Stimulated activated CD4-positive, alpha-beta T cell treated with anti-CD3 and anti-CD28 coated beads, Interleukin-12 subunit alpha, Interleukin-12 subunit beta, amount 100 ng/mL, for 4 hours (primary cell): ENCODE results near the gene UROC1.

Source experiments
- DNase-seq: peaks from one replicate; pipeline ENCODE4 v3.0.0-alpha.2; 2020

The UROC1 gene

DNA sequence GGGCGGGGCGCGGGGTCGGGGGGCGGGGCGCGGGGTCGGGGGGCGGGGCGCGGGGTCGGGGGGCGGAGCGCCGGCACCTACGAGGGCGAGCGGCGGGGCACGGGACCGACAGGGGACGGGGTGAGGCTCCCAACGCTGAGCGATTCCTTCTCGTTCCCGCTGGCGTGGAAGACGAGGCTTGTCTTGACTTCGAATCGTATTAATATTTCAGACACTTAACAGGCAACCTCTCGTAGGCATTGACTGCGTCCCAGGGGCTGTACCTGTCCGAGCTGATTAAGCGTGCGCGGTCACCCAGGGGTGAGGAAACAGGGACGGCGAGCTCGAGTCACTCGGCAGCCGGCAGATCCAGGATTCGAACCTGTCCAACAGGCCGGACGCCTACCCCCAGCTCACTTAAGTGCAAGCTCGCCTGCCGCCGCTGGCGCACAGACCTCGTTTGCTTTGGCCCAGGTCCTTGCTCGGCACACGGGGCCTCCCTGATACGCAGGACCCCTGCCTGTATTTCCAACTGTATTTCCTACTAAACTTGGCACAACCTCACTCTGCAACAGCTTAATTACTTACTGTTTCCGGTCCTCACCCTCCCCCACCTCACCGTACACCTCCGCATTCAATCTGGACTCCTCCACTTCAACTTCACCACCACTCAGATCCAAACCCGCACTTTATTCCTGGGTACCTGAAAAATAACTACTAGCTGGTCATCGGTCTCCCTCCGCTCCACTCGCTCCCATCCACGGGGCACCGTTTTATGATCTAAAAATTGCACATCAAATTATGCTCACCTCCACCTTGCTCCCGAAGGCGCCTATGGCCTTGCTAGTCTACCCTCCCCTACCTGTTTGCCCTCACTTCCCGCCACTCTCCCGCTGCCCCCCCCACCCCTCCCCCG lies 41.2 kb downstream of the UROC1 start:
- no peak for DNase-seq

DNA sequence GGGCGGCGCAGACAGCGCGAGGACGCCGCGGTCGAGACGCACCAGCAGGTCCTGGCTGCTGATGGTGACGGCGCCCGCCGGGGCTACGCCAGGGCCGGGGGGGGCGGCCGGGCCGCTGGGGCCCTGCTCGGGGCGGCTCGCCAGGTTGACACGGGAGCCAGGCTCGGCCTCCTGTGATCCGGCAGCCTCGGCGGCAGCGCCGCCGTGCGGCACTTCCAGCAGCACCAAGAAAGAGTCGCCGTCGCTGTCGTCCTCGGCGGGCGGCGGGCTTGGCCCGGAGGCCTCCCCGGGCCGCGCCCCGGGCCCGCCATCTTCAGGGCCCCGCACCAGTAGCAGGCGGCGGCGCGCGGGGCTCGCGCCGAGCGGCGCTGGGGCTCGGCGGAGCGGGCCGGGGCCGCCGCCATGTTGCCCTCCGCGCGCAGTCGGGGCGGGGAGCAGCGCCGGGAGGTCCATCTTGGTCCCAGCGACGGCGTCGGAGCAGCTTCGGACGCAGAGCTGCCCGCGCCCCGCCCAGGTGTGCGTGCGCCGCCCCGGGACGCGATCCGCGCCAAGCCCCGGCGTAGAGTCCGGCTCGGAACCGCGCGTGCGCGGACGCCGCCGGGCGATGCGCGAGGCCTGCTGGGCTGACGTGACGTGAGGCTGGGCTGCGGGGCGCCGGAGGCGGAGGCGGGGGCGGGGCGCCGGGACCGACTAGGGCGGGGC lies 42.0 kb downstream of the UROC1 start, which contains the start of gene ZXDC:
ZXDC (minus strand) TSS at position 479 of the 702 bp plus-strand sequence; CDS start at position 453, 26 bp downstream.
- peak; percentile 92 for DNase-seq

DNA sequence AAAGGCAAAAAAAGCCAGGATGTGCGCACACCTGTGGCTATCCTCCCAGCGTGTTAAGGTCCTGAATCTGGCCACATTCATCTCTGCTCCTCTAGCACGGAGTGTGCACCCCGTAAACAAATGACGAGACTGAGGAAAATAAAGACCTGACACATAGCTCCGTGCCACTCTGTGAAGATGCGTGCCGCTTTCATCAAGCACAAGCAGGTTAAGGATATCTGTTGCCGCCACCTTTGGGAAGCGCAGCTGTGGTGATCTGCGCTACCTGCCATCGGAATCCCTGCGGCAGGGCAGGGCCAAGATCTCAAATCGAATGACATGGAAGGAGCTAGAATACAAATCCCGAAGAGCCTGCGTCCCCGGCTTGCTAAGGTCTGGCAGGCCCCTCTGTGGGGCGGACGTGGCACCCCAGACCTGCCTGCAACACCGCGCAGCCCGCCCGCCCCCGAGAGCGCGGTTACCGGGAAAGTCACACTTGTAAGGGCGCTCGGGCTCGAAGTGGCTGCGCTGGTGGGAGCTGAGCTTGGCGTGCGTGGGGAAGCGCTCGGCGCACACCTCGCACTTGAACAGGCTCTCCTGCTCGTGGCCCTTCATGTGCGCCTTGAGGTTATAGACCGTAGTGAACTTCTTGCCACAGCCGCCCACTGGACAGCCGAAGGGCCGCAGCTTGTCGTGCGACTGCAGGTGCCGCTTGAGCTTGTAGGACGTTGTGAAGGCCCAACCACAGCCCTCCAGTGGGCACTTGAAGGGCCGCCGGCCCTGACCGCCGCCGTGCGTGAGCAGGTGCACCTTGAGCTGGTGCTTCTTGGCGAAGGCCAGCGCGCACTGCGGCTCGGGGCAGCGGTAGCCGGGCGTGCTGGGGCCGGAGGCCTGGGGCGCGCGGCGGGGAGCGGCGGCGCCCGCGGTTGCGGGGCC lies 42.8 kb downstream of the UROC1 start:
- DNase-seq = peak; percentile 39

DNA sequence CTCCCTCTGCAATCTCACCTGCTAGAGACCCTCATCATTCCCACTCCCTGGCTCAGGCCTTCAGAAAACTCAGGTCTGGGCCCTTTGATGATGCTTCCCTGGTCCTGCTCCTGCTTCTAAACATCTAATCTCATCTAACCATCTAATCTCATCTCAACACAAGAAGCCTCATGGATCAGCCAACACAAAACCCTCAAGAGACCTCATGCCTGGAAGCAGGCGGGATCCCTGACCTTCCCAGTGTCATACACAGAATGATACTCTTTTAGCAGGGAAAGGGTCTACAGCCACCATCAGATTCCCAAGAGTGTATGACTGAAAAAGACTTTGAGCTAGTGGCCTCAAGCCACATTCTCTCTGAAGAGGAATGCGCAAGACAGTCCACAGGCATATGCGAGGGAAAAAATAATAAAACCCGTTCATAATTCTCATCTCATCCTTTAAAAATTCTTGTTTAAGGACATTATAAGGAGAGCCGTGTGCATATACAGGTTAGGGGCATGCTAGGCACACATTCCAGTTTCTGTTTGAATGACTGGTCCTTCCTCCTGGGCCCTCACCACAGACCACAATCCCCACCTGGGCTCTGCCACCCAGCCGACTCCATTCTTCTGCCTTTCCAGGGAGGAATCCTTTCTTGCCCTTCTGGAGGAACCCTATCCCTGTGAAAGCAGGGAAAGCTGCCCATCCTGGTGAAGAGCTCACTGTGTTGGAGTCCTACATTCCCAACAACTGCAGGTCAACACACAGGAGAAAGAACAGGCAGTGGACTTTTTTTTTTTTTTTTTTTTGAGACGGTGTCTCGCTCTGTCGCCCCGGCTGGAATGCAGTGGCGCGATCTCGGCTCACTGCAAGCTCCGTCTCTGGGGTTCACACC lies 44.0 kb downstream of the UROC1 start:
- no peak for DNase-seq

DNA sequence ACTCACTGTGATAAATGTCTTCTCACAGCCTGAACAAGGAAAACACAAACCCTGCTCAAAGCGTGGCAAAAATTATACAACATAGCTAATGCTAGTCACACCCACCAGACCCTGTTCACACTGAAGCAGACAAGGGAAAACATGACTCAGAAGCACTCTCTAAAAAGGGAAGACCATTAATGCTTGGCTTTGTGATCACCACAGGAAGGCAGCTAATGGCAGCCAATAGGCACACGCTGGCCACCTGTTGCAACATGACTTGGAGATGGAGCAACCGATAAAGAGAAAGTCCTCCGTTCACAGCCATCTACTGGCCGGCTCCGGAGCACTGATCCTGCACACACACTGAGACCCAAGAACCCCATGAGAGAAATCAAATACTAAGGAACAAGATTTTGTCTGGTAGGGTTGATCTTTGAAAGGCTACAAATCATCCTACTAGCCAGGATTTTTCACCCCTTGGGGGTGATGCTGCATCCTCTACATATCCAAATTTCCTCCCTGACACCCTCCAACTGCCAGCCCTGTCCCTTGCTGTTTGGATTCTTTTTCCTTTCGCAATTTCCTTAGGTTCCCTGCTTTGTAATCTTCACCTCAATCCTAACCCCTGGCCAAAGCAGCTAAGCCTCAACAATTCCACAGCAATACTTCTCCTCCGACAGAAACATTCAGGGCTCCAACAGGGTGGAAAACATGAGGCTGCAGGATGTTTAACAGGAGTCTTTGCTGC lies 45.1 kb downstream of the UROC1 start:
- DNase-seq = no peak

DNA sequence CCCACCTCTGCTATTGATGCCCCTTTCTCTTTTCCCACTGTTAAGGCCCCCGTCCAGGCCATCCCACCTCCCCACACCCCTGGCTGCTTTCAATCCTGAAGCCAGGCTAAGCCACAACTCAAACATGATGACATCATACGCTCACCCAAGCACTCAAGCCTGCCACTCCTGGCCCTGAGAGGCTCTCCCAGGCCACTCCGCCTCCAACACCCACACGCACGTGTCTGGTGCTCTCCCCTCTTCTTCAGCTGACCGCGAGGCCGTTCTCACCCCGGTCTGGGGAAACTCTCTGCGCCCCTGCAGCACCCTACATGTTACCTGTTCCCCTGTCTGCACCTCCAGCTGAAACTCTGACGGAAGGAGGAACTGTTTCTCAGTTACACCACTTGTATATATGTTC lies 48.1 kb downstream of the UROC1 start:
- no peak for DNase-seq

DNA sequence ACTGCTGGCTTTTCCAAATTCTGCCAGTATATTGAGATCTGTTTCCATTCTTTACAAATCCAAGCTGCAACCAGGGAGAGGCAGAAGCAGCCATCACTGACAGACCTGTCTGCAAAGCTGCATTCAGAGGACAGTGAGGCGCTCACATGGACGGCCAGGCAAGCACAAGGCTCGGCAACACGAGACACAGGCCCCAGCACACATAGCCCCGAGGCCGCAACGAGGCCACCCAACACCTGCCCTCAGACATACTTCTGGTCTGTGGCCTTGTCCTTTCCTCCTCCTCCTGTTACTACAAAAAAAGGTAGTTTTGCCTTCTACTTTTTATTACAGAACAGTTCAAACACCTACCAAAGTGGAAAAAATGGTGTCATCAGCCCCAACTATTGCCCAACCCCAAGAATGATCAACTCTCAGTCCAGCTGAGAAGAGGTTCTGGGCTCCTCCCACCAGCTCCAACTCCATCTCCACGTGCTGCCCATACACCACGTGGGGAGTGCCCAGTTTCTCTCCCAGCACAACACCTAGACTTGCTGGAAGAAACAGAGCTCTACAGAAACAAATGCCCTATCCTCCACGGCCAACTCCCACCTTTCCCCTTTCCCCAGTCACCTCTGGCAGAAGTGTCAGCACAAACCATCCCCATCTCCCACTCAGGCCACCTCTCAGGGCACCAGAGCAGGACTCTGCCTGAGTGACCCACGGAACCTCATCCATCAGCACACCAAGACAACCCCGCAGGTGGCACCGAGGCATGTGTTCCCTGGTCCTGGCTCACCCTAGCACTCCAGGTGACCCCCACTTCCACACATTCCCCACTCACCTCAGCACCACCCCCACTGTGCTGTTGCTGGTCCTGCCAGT lies 49.3 kb downstream of the UROC1 start:
- no peak for DNase-seq

DNA sequence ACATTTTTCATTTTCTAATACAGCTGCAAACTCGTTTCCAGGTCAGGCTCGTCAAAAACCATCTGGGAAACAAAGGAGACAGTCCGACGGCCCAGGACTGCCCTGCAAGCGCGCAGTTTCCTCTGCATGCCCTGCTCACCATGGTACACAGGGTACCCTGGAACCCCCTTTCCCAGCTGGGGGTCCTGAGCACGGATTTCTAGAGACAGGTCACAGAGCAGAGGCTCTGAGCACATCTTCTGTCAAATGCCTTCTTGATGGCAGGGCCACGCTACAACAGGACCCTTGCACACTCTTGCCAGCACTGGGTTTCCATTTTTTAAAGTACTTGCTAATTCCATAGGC lies 50.0 kb downstream of the UROC1 start:
- no peak for DNase-seq

DNA sequence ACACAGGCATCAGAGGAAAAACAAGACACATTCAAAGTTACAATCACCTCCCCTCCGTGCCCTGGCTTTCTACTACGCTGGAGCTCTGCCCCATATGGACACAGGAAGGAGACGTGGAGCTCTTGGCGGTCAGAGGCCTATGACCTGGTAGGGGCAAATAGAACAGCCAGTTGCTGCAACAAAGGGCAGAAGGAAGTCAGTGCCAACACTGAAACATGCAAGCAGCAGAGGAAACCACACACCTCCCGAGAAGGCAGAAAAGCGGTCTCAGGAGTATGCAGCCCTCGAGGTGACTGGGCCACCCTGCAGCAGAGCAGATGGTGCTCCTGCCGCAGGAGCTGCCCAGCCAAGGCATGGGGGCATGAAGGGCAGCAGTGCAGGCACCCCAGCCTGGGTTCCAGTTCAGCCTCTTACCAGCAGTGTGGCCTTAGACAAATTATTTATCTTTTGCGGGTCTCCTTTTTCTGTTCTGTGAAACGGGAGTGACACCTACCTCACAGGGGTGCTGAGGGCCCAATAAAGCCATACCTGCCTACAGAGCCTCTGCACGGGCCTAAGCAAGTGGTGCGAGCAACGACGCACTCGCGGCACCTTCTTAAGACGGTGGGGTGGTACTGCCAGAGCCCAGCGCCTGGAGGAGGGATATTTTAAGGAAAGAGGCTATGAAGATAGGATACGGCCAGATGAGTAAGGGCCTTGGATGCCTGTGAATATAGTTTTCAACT lies 50.5 kb downstream of the UROC1 start:
- DNase-seq = no peak

DNA sequence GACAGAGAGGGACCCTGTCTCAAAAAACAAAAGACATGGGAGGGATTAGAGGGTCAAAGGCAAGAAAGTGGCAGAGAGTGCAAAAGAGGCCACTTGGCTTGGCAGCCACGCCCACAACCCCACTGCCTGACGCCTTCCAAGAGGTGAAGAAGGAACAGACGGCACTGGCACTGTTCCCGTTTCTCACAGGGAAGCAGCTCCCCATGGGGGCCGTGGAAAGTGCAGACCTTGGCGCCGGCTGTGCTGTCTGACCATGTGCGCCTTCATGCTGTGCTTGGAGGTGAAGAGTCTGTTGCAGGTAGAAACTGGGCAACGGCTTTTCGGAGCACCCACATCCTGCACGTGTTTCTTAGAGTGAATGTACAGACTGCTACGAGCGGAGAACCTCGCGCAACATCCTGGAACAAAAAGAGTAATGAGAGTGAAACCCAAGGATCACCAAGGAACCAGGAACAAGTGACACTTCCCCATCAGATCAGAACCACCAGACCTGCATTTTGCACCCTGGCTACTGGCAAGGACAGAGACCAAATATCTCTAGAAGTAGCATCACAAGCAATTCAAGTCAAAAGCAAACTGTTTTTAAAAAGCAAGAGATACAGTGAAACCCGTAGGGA lies 51.5 kb downstream of the UROC1 start:
- DNase-seq = no peak

DNA sequence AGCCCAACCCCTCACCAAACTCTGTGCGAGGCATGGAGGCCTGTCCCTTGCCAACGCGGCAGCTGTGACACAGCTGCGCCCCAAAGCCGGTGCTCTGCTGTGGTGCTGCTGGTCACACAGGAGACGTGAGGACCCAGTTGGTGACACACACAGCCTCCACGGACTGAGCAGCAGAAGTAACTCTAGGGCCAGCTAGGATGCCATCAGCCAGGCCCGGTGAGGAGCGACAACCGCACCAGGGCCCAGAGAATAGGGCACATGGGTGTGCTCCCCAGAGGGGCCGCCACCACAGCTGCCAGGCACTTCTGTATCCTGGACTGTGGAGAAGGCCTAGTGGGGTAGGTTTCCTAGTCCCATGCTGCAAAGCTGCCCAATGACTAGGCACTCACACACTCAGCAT lies 52.6 kb downstream of the UROC1 start:
- no peak for DNase-seq

DNA sequence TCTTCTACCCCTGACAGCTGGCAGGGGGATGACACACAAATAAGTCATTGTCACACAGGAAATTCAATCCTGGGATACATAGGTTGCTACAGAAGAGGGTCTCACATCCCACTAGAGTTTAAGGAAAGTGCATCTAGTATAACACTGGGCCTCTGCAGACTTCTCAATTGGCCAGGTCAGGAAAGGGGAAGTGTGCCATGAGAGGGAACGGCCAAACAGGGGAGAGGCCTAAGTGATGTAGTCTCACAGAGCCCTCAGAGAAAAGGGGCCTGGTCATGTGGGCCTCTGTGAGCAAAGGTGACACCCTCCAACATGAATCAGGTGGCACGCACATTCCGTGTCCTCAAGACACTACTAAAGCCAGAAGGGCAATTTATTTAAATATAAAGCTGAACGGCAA lies 53.1 kb downstream of the UROC1 start:
- no peak for DNase-seq

DNA sequence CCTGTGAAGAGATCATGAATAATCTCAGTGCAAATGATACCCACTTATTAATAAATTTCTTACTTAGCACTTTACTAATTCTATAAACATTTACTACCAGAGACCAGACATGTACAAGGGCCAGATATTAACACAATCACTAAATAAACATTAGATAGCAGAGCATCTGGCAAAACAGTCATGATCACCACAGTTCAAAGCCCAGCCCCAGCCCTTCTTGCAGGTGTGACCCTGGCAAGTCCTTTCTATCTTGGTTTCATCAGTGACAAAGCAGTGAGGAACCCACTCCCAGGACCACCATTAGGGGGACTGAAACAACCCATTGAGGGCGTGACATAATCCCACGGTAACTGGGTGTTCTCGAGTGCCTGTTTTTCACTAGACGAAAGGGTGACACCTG lies 53.5 kb downstream of the UROC1 start:
- DNase-seq = no peak

DNA sequence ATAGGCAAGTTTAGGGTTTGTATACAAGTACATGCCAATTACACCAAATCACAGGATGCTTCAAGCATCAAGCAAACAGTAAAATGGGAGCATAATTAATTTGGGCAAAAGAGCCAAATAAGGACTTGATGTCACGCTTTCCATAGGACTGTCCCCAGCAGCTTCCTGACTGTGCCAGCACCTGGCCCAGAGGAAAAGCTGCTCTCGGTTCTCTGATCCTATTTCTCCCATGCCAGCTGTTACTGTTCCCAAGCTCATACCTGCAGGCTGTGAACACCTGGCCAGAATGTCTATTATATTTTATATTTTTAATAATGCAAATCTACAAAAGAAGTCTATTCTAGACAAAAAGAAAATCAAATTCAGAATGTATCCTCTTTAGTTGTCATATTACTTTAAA lies 54.1 kb downstream of the UROC1 start:
- no peak for DNase-seq

DNA sequence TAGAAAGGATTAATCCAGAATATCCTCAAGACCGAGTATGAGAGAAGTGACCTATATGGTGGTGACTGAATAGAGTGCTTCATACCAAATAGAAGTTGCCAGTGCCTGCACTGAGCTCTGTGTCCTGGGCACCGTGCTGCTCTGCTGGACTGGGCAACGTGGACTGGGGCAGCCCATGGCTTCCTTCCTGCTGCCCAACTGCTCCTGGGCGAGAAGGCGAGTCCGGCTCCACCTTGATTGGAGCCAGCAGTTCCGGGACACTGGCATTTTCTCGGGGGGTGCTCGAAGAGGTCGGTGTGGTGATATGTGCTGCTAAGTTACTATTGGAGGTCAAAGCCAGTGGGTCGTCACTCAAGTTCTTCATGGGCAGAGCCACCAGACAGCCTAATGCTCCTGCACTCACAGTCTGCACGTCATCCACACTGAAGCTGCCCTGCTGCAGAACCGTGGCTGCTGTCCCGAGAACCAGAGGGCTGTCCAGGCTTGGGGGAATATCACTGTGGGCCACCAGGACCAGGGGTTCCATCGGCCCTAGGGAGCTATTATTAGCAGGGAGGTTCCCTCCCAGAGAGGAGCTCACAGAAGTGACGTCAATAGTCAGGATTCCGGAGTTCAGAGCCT lies 56.0 kb downstream of the UROC1 start:
- no peak for DNase-seq

DNA sequence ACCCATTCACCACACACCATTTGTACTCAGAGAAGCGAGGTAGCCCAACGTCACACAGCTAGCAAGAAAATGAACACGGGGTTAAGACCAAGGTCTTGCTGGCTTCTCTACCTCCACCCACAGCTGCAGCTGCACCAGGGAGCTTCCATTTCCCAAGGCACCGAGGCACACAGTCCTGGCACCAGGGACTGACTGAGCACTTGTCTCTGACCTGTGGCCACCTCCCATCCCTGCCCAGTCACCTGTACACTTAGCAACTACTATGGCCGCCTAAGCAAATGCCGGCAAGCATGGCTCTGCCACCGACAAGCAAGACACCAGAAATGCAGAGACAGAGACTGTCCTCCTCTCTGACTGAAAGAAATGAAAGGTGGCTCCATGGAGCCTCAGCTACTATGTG lies 57.2 kb downstream of the UROC1 start:
- no peak for DNase-seq

DNA sequence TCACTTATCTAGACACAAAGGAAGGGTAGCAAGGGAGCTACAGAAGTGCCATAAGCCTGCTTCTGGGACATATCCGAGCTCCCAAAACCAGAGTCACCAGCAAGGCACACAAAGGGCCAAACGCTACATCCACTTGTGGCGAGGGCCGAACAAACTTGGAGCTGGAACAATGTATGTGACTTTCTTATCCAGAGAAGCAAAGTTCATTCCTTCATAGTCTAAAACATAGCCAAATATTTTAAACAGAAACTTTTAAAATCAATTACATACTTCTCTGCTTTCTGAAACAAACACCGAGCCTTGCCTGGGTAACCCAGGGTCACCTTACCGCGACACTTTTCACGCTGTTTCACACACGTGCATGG lies 57.8 kb downstream of the UROC1 start:
- DNase-seq = no peak

DNA sequence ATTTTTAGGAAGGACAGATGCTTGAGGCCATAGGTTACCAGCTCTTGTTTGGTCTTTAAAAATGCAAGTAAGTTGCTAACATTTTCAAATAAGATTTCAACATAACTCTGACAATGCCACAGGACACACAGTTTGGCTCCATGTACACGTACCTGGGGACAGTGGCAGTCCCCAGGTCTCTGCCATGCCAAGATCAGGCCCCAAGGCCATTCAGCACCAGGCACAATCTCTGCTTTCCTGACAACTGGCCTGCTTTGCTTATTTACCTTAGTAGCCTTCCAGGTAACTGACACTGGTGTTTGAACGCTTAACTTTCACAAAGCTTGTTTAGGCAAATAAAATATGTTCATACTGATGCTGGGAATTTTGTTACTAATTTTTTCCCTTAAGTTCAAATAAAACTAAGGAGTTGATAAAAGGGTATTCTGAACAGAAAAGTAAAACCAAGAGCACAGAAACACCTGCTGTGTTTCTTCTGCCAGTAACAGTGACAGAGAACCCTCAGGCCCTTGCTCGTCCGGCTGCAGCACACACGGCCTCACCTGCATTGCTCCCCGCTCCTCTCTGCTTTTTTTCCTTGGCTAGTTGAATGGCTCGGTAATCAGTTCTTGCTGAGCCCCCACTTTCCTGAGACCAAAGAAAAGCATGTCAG lies 58.3 kb downstream of the UROC1 start:
- no peak for DNase-seq
